WTC11 (cell line): ENCODE measurements around the gene AGPAT3. TPM values are rescaled to one million over a fixed set of nuclear protein-coding genes. Genes with fewer than 3 reads are reported as not detected.

ENCODE experiments used
- ATAC-seq: fragments of 200-7000 bp; cut with Tn5 transposase; 2 replicates; pipeline ENCODE4 v1.10.0; 2021; ENCODE audit warnings: mild to moderate bottlenecking, moderate library complexity
- CTCF ChIA-PET: fragments of 300-600 bp; sonication (Branson Sonifier 250); formaldehyde crosslinking; loops from one replicate; lab custom pipeline; 2021; ENCODE audit warnings: antibody characterized with exemption; lab: Charles Lee
- POLR2A ChIA-PET: fragments of 350-600 bp; sonication (Branson Sonifier 250); formaldehyde crosslinking; loops from one replicate; lab custom pipeline; 2021; ENCODE audit warnings: antibody characterized with exemption; lab: Charles Lee
- DNase-seq: peaks from one replicate; pipeline ENCODE4 v3.0.0; 2021; ENCODE audit warnings: low spot score
- H3K27ac Mint-ChIP-seq: 2 replicates; pipeline ENCODE4 v1.8.0; 2021; ENCODE audit warnings: mixed read lengths
- H3K27me3 Mint-ChIP-seq: 2 replicates; pipeline ENCODE4 v1.8.0; 2021; ENCODE audit warnings: low read depth, mild to moderate bottlenecking, moderate library complexity, mixed read lengths
- H3K36me3 Mint-ChIP-seq: 2 replicates; pipeline ENCODE4 v1.8.0; 2021; ENCODE audit warnings: mixed read lengths
- H3K4me1 Mint-ChIP-seq: 2 replicates; pipeline ENCODE4 v1.8.0; 2022; ENCODE audit warnings: mixed read lengths
- H3K4me3 Mint-ChIP-seq: 2 replicates; pipeline ENCODE4 v1.8.0; 2021; ENCODE audit warnings: mild to moderate bottlenecking, moderate library complexity, mixed read lengths
- H3K9me3 Mint-ChIP-seq: 2 replicates; pipeline ENCODE4 v1.8.0; 2021; ENCODE audit warnings: mixed read lengths
- ATF1 ChIP-seq: sonication (generic); formaldehyde crosslinking; IDR thresholded peaks from 2 replicates; pipeline ENCODE4 v1.8.1; 2023; ENCODE audit warnings: mild to moderate bottlenecking, moderate library complexity, missing genetic modification reagents
- CBFB ChIP-seq: sonication (generic); formaldehyde crosslinking; IDR thresholded peaks from 2 replicates; pipeline ENCODE4 v1.8.1; 2022; ENCODE audit warnings: mild to moderate bottlenecking, low read depth, missing genetic modification reagents
- CREM ChIP-seq: sonication (generic); formaldehyde crosslinking; IDR thresholded peaks from 2 replicates; pipeline ENCODE4 v1.8.1; 2022; ENCODE audit warnings: mild to moderate bottlenecking, missing genetic modification reagents, moderate library complexity
- E2F5 ChIP-seq: sonication (generic); formaldehyde crosslinking; IDR thresholded peaks from 2 replicates; pipeline ENCODE4 v1.8.1; 2022; ENCODE audit warnings: mild to moderate bottlenecking, moderate library complexity, missing genetic modification reagents
- ERG ChIP-seq: fragments of 250-450 bp; sonication (Bioruptor Pico); IDR thresholded peaks from 2 replicates; pipeline ENCODE4 v1.8.0; 2021; ENCODE audit warnings: mild to moderate bottlenecking
- ESRRA ChIP-seq: sonication (generic); formaldehyde crosslinking; IDR thresholded peaks from 2 replicates; pipeline ENCODE4 v1.8.1; 2022; ENCODE audit warnings: mild to moderate bottlenecking, missing genetic modification reagents, borderline replicate concordance
- FOXJ3 ChIP-seq: sonication (generic); formaldehyde crosslinking; IDR thresholded peaks from 2 replicates; pipeline ENCODE4 v1.9.0; 2021; ENCODE audit warnings: missing genetic modification reagents, mild to moderate bottlenecking, borderline replicate concordance
- FOXK1 ChIP-seq: sonication (generic); formaldehyde crosslinking; IDR thresholded peaks from 2 replicates; pipeline ENCODE4 v1.8.0; 2022; ENCODE audit warnings: mild to moderate bottlenecking, moderate library complexity, missing genetic modification reagents
- FOXP1 ChIP-seq: sonication (generic); formaldehyde crosslinking; IDR thresholded peaks from 2 replicates; pipeline ENCODE4 v1.8.0; 2022; ENCODE audit warnings: missing genetic modification reagents, mild to moderate bottlenecking, moderate library complexity, borderline replicate concordance
- JUN ChIP-seq: sonication (generic); formaldehyde crosslinking; IDR thresholded peaks from 2 replicates; pipeline ENCODE4 v1.8.0; 2023; ENCODE audit warnings: mild to moderate bottlenecking, missing genetic modification reagents
- MXD4 ChIP-seq: fragments of 250-450 bp; sonication (Bioruptor Pico); IDR thresholded peaks from 2 replicates; pipeline ENCODE4 v1.8.0; 2021; ENCODE audit warnings: mild to moderate bottlenecking, moderate library complexity, borderline replicate concordance
- RELA ChIP-seq: sonication (generic); formaldehyde crosslinking; IDR thresholded peaks from 2 replicates; pipeline ENCODE4 v1.8.1; 2022; ENCODE audit warnings: missing genetic modification reagents, mild to moderate bottlenecking, borderline replicate concordance
- ZNF219 ChIP-seq: sonication (generic); formaldehyde crosslinking; IDR thresholded peaks from 2 replicates; pipeline ENCODE4 v1.8.0; 2023; ENCODE audit warnings: missing genetic modification reagents, mild to moderate bottlenecking, borderline replicate concordance
- ZNF281 ChIP-seq: sonication (generic); formaldehyde crosslinking; IDR thresholded peaks from 2 replicates; pipeline ENCODE4 v1.8.0; 2023; ENCODE audit warnings: mild to moderate bottlenecking, missing genetic modification reagents
- ZNF317 ChIP-seq: sonication (generic); formaldehyde crosslinking; IDR thresholded peaks from 2 replicates; pipeline ENCODE4 v1.8.1; 2023; ENCODE audit warnings: low read depth, mild to moderate bottlenecking, moderate library complexity, missing genetic modification reagents, borderline replicate concordance
- ZSCAN18 ChIP-seq: fragments of 250-450 bp; sonication (Bioruptor Pico); IDR thresholded peaks from 2 replicates; pipeline ENCODE4 v2.1.2; 2022; ENCODE audit warnings: mild to moderate bottlenecking, moderate library complexity
- total RNA-seq: library from RNA; stranded (reverse); gene quantifications from 3 replicates; pipeline ENCODE4 v1.2.3, GENCODE V29; 2021
- TF ChIP-seq, protein P1 (sequence below): sonication (generic); formaldehyde crosslinking; conservative IDR thresholded peaks from 2 replicates; pipeline ENCODE4 v1.8.1; 2022; ENCODE audit warnings: mild to moderate bottlenecking, missing genetic modification reagents
- TF ChIP-seq, protein P2 (sequence below): sonication (generic); formaldehyde crosslinking; IDR thresholded peaks from 2 replicates; pipeline ENCODE4 v1.8.1; 2023; ENCODE audit warnings: mild to moderate bottlenecking, missing genetic modification reagents
- TF ChIP-seq, protein P3 (sequence below): fragments of 250-450 bp; sonication (Bioruptor Pico); IDR thresholded peaks from 2 replicates; pipeline ENCODE4 v1.9.0; 2021; ENCODE audit warnings: mild to moderate bottlenecking

AGPAT3 gene
- total RNA-seq, 1 experiment from 2014 or later = 5.6 TPM

GRCh38 chr21:43968410-43969114 lies 103.5 kb downstream of the AGPAT3 start:
- ATAC-seq = no peak
- POLR2A ChIA-PET = no interaction called here
- Mint-ChIP-seq H3K36me3 (no peaks in the 10 kb centered on the region), H3K4me1 (no peaks in the 10 kb centered on the region), H3K4me3 (no peak overlapping the region)
- TF ChIP-seq MXD4 (CRISPR knock-in tag) (no peak), RELA (no peak), FOXP1 (CRISPR knock-in tag) (no peak), ERG (CRISPR knock-in tag) (no peak), ZNF317 (no peak), E2F5 (CRISPR knock-in tag) (no peak), ZNF219 (CRISPR knock-in tag) (no peak), FOXJ3 (no peak), FOXK1 (CRISPR knock-in tag) (no peak), JUN (CRISPR knock-in tag) (no peak), ZNF281 (CRISPR knock-in tag) (no peak), CREM (CRISPR knock-in tag) (no peak), ATF1 (CRISPR knock-in tag) (no peak), CBFB (CRISPR knock-in tag) (no peak), ZSCAN18 (no peak), ESRRA (no peak)
- TF ChIP-seq, protein P1, sequence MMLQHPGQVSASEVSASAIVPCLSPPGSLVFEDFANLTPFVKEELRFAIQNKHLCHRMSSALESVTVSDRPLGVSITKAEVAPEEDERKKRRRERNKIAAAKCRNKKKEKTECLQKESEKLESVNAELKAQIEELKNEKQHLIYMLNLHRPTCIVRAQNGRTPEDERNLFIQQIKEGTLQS (CRISPR knock-in tag) = no peak
- TF ChIP-seq, protein P2, sequence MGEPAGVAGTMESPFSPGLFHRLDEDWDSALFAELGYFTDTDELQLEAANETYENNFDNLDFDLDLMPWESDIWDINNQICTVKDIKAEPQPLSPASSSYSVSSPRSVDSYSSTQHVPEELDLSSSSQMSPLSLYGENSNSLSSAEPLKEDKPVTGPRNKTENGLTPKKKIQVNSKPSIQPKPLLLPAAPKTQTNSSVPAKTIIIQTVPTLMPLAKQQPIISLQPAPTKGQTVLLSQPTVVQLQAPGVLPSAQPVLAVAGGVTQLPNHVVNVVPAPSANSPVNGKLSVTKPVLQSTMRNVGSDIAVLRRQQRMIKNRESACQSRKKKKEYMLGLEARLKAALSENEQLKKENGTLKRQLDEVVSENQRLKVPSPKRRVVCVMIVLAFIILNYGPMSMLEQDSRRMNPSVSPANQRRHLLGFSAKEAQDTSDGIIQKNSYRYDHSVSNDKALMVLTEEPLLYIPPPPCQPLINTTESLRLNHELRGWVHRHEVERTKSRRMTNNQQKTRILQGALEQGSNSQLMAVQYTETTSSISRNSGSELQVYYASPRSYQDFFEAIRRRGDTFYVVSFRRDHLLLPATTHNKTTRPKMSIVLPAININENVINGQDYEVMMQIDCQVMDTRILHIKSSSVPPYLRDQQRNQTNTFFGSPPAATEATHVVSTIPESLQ (CRISPR knock-in tag) = no peak
- TF ChIP-seq, protein P3, sequence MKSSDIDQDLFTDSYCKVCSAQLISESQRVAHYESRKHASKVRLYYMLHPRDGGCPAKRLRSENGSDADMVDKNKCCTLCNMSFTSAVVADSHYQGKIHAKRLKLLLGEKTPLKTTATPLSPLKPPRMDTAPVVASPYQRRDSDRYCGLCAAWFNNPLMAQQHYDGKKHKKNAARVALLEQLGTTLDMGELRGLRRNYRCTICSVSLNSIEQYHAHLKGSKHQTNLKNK = no peak
- TF ChIP-seq, all 79 proteins: peak for 0
- H3K27ac Mint-ChIP-seq = no peak overlapping the region
- DNase-seq = no peak
- CTCF ChIA-PET = interaction anchor here (0.8 kb wide), 1 partner anchor 27 kb away, joined by 3 read pairs; no protein-coding TSS in a partner anchor
- no peaks in the 10 kb centered on the region for H3K27me3 Mint-ChIP-seq
- H3K9me3 Mint-ChIP-seq = no peaks in the 10 kb centered on the region
